ENCODE measurements around the gene EDN2. TPM values are rescaled to one million over a fixed set of nuclear protein-coding genes. Genes with fewer than 3 reads are reported as not detected.

The EDN2 gene
- total and polyA plus RNA-seq, 9 donors: 0.20 to 24.8 (median 0.36) TPM; not detected in 4

DNA sequence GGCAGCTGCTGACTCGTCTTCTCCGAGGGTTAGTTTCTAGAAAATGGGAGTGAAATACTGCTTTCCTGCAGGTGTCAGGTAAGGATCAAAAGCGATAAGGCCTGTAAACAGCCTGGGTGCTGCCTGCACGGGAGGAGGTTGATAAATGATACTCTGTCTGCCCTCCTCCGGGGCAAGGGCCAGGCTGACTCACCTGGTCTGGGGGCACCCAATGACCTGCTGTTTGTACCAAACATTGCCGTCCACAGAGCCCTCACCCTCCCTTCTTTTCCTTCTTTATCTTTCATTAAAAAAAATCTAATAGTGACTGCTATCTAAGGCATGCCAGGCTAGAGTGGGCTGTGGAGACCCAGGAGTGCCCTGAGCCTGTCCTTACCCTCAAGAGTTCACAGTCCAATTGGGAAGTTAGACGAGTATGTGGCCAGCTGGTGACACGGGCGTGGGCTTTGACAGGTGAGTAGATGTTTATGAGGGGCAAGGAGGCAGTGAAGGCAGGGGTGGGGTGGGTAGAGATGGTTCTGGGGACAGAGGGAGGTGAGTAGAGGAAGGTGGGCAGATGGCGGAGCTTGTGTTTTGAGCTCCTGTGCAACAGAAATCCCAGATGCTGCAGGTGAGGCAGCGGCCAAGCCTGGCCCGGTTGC lies 16.2 kb downstream of the EDN2 start:
- Histone ChIP-seq H3K36me3 (no peaks in the 10 kb centered on the region), H3K27ac (no peak overlapping the region), H3K27me3 (no peaks in the 10 kb centered on the region), H3K4me3 (no peak overlapping the region), H3K9me3 (no peaks in the 10 kb centered on the region), H3K4me1 (ENCODE audit: insufficient read depth) (no peaks in the 10 kb centered on the region)
- intact Hi-C loops (cut with DNase I): no loop called here
- DNase-seq: no peak
- WGBS, 3 donors: 77 to 84% (median 81%) methylated on average over 12 of the region's 12 CpGs
- TF ChIP-seq POLR2A (IDR thresholded peaks at IDR 0.05) (no peak), EP300 (IDR thresholded peaks at IDR 0.05) (no peak)
- TF ChIP-seq, protein P1, sequence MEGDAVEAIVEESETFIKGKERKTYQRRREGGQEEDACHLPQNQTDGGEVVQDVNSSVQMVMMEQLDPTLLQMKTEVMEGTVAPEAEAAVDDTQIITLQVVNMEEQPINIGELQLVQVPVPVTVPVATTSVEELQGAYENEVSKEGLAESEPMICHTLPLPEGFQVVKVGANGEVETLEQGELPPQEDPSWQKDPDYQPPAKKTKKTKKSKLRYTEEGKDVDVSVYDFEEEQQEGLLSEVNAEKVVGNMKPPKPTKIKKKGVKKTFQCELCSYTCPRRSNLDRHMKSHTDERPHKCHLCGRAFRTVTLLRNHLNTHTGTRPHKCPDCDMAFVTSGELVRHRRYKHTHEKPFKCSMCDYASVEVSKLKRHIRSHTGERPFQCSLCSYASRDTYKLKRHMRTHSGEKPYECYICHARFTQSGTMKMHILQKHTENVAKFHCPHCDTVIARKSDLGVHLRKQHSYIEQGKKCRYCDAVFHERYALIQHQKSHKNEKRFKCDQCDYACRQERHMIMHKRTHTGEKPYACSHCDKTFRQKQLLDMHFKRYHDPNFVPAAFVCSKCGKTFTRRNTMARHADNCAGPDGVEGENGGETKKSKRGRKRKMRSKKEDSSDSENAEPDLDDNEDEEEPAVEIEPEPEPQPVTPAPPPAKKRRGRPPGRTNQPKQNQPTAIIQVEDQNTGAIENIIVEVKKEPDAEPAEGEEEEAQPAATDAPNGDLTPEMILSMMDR (IDR thresholded peaks at IDR 0.05): no peak

DNA sequence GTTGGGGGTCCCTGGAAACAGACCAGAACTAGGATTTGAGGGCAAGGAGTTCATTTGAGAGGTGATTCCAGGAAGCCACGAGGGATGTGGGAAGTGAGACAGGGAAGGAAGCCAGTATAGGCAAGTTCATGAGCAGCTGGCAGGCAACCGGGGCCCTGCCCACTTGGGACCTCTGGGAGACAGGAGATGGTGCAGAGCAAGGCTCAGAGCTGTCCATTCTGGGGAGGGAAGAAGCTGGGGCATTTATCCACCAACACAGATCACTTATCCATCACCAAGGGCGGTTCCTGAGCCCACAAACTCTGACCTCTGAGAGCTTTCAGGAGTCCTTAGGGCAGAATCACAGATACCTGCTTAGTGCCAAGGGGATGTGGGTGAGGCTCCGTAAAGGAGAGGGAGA lies 16.8 kb downstream of the EDN2 start:
- no peaks in the 10 kb centered on the region for H3K4me1 ChIP-seq (ENCODE audit: insufficient read depth)
- H3K4me3 ChIP-seq: no peak overlapping the region
- TF ChIP-seq, protein P1 (IDR thresholded peaks at IDR 0.05): no peak
- TF ChIP-seq EP300 (IDR thresholded peaks at IDR 0.05) (no peak), POLR2A (IDR thresholded peaks at IDR 0.05) (no peak)
- intact Hi-C loops (cut with DNase I): no loop called here
- no peak for DNase-seq
- H3K27me3 ChIP-seq: no peaks in the 10 kb centered on the region
- no peaks in the 10 kb centered on the region for H3K36me3 ChIP-seq
- 63 to 67% (median 64%) methylated on average over 4 of the region's 4 CpGs for WGBS, 3 donors
- H3K27ac ChIP-seq: no peak overlapping the region
- no peaks in the 10 kb centered on the region for H3K9me3 ChIP-seq

DNA sequence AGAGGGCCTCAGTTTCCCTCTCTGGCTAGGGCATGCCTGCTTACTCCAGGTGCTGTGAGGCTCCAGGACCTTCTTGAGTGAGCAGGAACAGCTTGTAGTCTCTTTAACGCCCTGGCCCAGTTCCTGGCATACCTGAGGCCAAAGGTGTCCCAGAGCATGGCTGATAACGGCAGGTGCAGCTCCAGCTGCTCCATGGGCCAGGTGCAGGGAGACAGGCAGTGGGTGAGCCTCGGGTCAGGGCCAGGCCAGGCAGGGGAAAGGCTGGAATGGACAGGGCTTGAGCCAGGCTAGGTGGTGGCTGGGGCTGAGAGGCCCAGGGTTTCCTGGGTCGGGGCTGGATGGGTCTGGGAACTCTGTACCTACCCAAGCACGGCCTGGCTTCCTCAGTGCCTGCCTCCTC lies 18.3 kb downstream of the EDN2 start:
- Histone ChIP-seq H3K27me3 (no peaks in the 10 kb centered on the region), H3K9me3 (no peaks in the 10 kb centered on the region), H3K4me1 (ENCODE audit: insufficient read depth) (no peaks in the 10 kb centered on the region), H3K36me3 (no peaks in the 10 kb centered on the region), H3K27ac (no peak overlapping the region), H3K4me3 (no peak overlapping the region)
- TF ChIP-seq POLR2A (IDR thresholded peaks at IDR 0.05): no peak
- TF ChIP-seq, protein P1 (IDR thresholded peaks at IDR 0.05): no peak
- no peak for TF ChIP-seq EP300 (IDR thresholded peaks at IDR 0.05)
- 82 to 87% (median 83%) methylated on average over 5 of the region's 5 CpGs for WGBS, 3 donors
- intact Hi-C loops (cut with DNase I): no loop called here
- no peak for DNase-seq

DNA sequence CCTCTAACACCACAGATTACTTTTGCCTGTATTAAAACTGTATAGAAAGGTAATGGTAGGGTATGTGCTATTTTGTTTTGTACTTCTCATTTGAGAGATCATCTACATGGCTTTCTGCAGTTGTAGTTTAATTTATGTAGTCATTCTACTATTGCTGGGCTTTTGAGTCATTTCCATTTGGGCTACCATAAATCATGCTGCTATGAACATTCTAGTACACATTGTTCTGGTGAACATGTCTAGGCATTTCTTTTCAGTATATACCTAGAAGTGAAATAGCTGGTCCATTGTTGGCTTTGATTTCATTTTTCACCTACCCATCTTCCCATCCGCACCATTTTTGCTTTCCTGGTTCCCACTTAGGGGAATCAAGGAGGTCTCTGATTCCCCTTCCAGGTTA lies 18.7 kb downstream of the EDN2 start:
- intact Hi-C loops (cut with DNase I): no loop called here
- no peaks in the 10 kb centered on the region for H3K4me1 ChIP-seq (ENCODE audit: insufficient read depth)
- no peak overlapping the region for H3K27ac ChIP-seq
- H3K36me3 ChIP-seq: no peaks in the 10 kb centered on the region
- no peak overlapping the region for H3K4me3 ChIP-seq
- TF ChIP-seq, protein P1 (IDR thresholded peaks at IDR 0.05): no peak
- TF ChIP-seq POLR2A (IDR thresholded peaks at IDR 0.05) (no peak), EP300 (IDR thresholded peaks at IDR 0.05) (no peak)
- no peaks in the 10 kb centered on the region for H3K9me3 ChIP-seq
- no peak for DNase-seq
- 95 to 100% (median 98%) methylated on average over 1 of the region's 1 CpG for WGBS, 3 donors
- no peaks in the 10 kb centered on the region for H3K27me3 ChIP-seq

All from ovary (tissue), 9 donors.